Activated CD4-positive, alpha-beta memory T cell treated with anti-CD3 and anti-CD28 coated beads, Interleukin-2, amount 10 ng/mL, durations not matched to agents 7 days and 5 days (primary cell): ENCODE measurements around the gene TAC3. TPM values are rescaled to one million over a fixed set of nuclear protein-coding genes. Genes with fewer than 3 reads are reported as not detected.
"Not testable (repeated sequence)": the region's sequence is repeated elsewhere in the genome, so short reads cannot be mapped to it uniquely, and the experiment has no call there.

Source experiments
- CTCF ChIA-PET: fragments of 350-600 bp; sonication (Branson Sonifier 250); formaldehyde crosslinking; loops from one replicate; lab custom pipeline; 2021; ENCODE audit warnings: antibody characterized with exemption, inconsistent platforms; lab: Charles Lee
- POLR2A ChIA-PET: fragments of 350-600 bp; sonication (Branson Sonifier 250); formaldehyde crosslinking; loops from one replicate; lab custom pipeline; 2021; ENCODE audit warnings: antibody characterized with exemption; lab: Charles Lee
- DNase-seq: peaks from one replicate; pipeline ENCODE4 v3.0.0-alpha.2; 2020
- H3K27ac Mint-ChIP-seq: one replicate; pipeline ENCODE4 v1.8.0; 2021; ENCODE audit warnings: mild to moderate bottlenecking, mixed read lengths
- H3K27me3 Mint-ChIP-seq: one replicate; pipeline ENCODE4 v1.8.0; 2021; ENCODE audit warnings: mixed read lengths
- H3K36me3 Mint-ChIP-seq: one replicate; pipeline ENCODE4 v1.8.0; 2021; ENCODE audit warnings: low read depth, mixed read lengths
- H3K4me1 Mint-ChIP-seq: one replicate; pipeline ENCODE4 v1.8.0; 2021; ENCODE audit warnings: mixed read lengths
- H3K4me3 Mint-ChIP-seq: one replicate; pipeline ENCODE4 v1.8.0; 2021; ENCODE audit warnings: mild to moderate bottlenecking, mixed read lengths
- H3K9me3 Mint-ChIP-seq: one replicate; pipeline ENCODE4 v1.8.0; 2021; ENCODE audit warnings: mixed read lengths
- total RNA-seq, 2 experiments: library from RNA; stranded (reverse); gene quantifications; one replicate each; pipeline ENCODE4 v1.2.3, GENCODE V29; 2021

TAC3 gene
- total RNA-seq, 2 experiments from 2014 or later: not detected

DNA sequence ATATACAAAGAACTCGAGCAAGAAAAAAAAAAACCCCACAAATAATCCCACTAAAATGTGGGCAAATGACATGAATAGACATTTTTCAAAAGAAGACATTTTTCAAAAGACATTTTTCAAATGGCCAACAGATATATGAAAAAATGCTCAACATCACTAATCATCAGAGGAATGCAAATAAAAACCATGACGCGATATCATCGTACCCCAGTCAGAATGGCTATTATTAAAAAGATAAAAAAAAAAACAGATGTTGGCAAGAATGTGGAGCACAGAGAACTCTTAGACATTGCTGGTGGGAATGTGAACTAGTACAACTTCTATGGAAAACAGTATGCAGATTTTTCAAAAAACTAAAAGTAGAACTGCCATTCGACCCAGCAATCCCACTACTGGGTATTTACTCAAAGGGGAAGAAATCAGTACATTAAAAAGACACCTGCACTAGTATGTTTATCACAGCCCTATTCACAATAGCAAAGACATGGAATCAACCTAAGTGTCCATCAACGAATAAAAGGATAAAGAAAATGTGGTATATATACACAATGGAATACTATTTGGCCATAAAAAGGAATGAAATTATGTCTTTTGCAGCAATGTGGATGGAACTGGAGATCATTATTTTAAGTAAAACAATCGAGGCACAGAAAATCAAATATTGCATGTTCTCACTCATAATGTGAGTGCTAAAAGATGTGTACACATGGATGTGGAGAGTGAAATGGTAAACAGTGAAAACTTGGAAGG lies 26.3 kb downstream of the TAC3 start:
- no peak overlapping the region for H3K4me3 Mint-ChIP-seq
- POLR2A ChIA-PET: no interaction called here
- H3K27ac Mint-ChIP-seq: no peak overlapping the region
- CTCF ChIA-PET: interaction anchor here (0.8 to 5.0 kb wide), 5 partner anchors 10 to 233 kb away, joined by 3 to 53 read pairs (median 6); no protein-coding TSS in a partner anchor
- H3K36me3 Mint-ChIP-seq: no peaks in the 10 kb centered on the region
- no peaks in the 10 kb centered on the region for H3K9me3 Mint-ChIP-seq
- H3K27me3 Mint-ChIP-seq: peaks cover 6% of the 10 kb centered on the region
- peaks cover 25% of the 10 kb centered on the region for H3K4me1 Mint-ChIP-seq
- no peak for DNase-seq

- no peak overlapping the region for H3K27ac Mint-ChIP-seq
- ChIA-PET POLR2A (interaction anchor here (1.0 kb wide), 1 partner anchor 11 kb away, joined by 3 read pairs; no protein-coding TSS in a partner anchor), CTCF (interaction anchor here (1.0 to 5.0 kb wide), 11 partner anchors 12 to 235 kb away, joined by 3 to 53 read pairs (median 5); partner anchors contain the start of genes HSD17B6 and ZBTB39)
- no peaks in the 10 kb centered on the region for H3K36me3 Mint-ChIP-seq
- no peak for DNase-seq
- no peaks in the 10 kb centered on the region for H3K9me3 Mint-ChIP-seq
- H3K4me1 Mint-ChIP-seq: peaks cover 25% of the 10 kb centered on the region
- no peak overlapping the region for H3K4me3 Mint-ChIP-seq
- H3K27me3 Mint-ChIP-seq: peaks cover 6% of the 10 kb centered on the region
Measured at GRCh38 chr12:56988207-56988739, 28.1 kb downstream of the TAC3 start.

GRCh38 chr12:56987551-56988053 lies 28.7 kb downstream of the TAC3 start:
- DNase-seq: peak; percentile 78
- POLR2A ChIA-PET: interaction anchor here (1.0 kb wide), 1 partner anchor 11 kb away, joined by 3 read pairs; no protein-coding TSS in a partner anchor
- Mint-ChIP-seq H3K27ac (no peak overlapping the region), H3K36me3 (no peaks in the 10 kb centered on the region), H3K4me3 (no peak overlapping the region), H3K27me3 (peaks cover 6% of the 10 kb centered on the region), H3K9me3 (no peaks in the 10 kb centered on the region), H3K4me1 (peaks cover 23% of the 10 kb centered on the region)
- CTCF ChIA-PET: interaction anchor here (0.6 to 5.0 kb wide), 11 partner anchors 11 to 297 kb away, joined by 3 to 53 read pairs (median 5); partner anchors contain the start of genes HSD17B6 and ZBTB39

DNA sequence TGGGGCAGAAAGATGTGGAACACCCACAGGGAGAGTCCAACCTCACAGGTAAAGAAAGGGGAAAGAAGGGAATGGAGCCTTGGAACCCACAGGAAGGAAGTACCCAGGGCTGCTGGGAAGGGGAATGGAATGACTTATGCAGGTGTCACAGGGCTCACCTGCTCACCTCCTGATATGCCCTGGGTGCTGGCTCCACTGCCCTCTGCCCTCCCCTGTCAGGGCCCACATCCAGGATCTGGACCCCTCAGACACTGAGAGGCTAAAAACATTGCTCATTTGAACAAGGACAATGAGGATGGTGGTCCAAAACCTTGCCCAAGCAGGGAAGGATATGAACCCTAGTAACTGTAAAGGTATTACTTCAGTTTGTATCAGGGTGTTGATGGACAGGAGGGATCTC lies 29.3 kb downstream of the TAC3 start:
- Mint-ChIP-seq H3K27me3 (peaks cover 6% of the 10 kb centered on the region), H3K4me1 (peaks cover 22% of the 10 kb centered on the region), H3K4me3 (no peak overlapping the region), H3K9me3 (no peaks in the 10 kb centered on the region), H3K36me3 (no peaks in the 10 kb centered on the region), H3K27ac (no peak overlapping the region)
- no peak for DNase-seq
- ChIA-PET CTCF (interaction anchor here (0.6 to 5.0 kb wide), 9 partner anchors 10 to 296 kb away, joined by 3 to 53 read pairs (median 5); partner anchors contain the start of gene HSD17B6), POLR2A (interaction anchor here (1.0 kb wide), 1 partner anchor 12 kb away, joined by 3 read pairs; no protein-coding TSS in a partner anchor)

GRCh38 chr12:56985714-56986113 lies 30.6 kb downstream of the TAC3 start:
- CTCF ChIA-PET: interaction anchor here (0.5 to 5.0 kb wide), 6 partner anchors 14 to 228 kb away, joined by 3 to 53 read pairs (median 3); no protein-coding TSS in a partner anchor
- not testable (repeated sequence) for H3K9me3 Mint-ChIP-seq, DNase-seq

GRCh38 chr12:56983386-56983785 lies 32.9 kb downstream of the TAC3 start:
- POLR2A ChIA-PET: no interaction called here
- CTCF ChIA-PET: no interaction called here
- peaks cover 6% of the 10 kb centered on the region for H3K4me1 Mint-ChIP-seq
- H3K27me3 Mint-ChIP-seq: peaks cover 3% of the 10 kb centered on the region
- no peak for DNase-seq
- H3K9me3 Mint-ChIP-seq: no peaks in the 10 kb centered on the region
- H3K4me3 Mint-ChIP-seq: no peak overlapping the region
- H3K27ac Mint-ChIP-seq: no peak overlapping the region
- H3K36me3 Mint-ChIP-seq: no peaks in the 10 kb centered on the region

More at GRCh38 chr12:56985714-56986113, 30.6 kb downstream of the TAC3 start:
- H3K4me3 Mint-ChIP-seq, POLR2A ChIA-PET, H3K27ac Mint-ChIP-seq, H3K36me3 Mint-ChIP-seq, H3K27me3 Mint-ChIP-seq: not testable (repeated sequence)
- peaks cover 12% of the 10 kb centered on the region for H3K4me1 Mint-ChIP-seq

GRCh38 chr12:56982578-56983236 lies 33.6 kb downstream of the TAC3 start:
- POLR2A ChIA-PET, H3K4me3 Mint-ChIP-seq, H3K4me1 Mint-ChIP-seq, H3K36me3 Mint-ChIP-seq, H3K27ac Mint-ChIP-seq, H3K9me3 Mint-ChIP-seq, H3K27me3 Mint-ChIP-seq, CTCF ChIA-PET, DNase-seq: not testable (repeated sequence)

DNA sequence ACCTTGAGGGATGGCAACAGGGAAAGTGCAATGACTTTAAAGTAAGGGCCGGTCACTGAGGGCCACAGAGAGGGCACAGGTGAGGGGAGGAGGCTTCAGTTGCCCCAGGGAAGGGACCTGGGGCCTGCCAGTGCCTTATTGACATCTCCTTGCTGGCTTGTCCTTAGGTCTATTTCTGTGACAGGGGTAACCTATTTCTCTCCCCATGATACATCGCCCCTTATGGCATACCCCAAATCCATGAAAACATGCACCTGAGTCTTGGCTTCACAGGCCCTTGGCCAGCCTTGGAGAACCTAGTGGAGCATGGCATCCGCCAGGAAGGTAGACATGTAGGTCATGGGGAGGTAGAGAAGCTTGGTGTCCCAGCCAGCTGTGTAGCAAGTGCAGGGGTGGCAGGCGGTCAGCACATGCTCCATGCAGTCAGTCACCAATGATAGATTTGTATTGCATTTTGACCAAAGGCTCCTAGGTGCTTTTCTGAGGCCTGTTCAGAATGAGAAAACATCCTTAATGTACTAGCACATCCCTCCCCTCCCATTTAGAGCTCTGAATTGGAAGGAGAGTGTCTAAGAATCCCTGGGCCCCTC lies 35.3 kb downstream of the TAC3 start:
- ChIA-PET CTCF (interaction anchor here (1.0 kb wide), 1 partner anchor 224 kb away, joined by 3 read pairs; no protein-coding TSS in a partner anchor), POLR2A (no interaction called here)
- no peaks in the 10 kb centered on the region for H3K36me3 Mint-ChIP-seq

DNA sequence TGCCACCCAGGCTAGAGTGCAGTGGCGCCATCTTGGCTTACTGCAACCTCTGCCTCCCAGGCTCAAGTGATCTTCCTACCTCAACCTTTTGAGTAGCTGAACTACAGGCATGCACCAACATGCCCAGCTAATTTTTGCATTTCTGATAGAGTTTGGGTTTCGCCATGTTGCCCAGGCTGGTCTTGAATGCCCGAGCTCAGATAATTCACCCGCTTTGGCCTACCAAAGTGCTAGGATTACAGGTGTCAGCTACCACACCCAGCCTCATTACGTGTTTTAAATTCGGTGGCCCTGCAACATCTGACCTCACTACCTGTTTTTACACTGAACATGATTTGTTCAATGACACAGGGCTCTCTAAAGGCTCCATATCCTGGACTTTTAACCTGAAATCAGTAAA lies 36.1 kb downstream of the TAC3 start:
- ChIA-PET CTCF (no interaction called here), POLR2A (no interaction called here)
- H3K27ac Mint-ChIP-seq: no peak overlapping the region
- no peaks in the 10 kb centered on the region for H3K9me3 Mint-ChIP-seq
- H3K4me1 Mint-ChIP-seq: no peaks in the 10 kb centered on the region
- H3K4me3 Mint-ChIP-seq: no peak overlapping the region
- DNase-seq: no peak
- no peaks in the 10 kb centered on the region for H3K36me3 Mint-ChIP-seq
- no peaks in the 10 kb centered on the region for H3K27me3 Mint-ChIP-seq

More for the DNA sequence above, 35.3 kb downstream of the TAC3 start:
- H3K4me3 Mint-ChIP-seq: no peak overlapping the region
- peaks cover 1% of the 10 kb centered on the region for H3K4me1 Mint-ChIP-seq
- no peak for DNase-seq
- H3K27ac Mint-ChIP-seq: no peak overlapping the region
- H3K9me3 Mint-ChIP-seq: no peaks in the 10 kb centered on the region
- H3K27me3 Mint-ChIP-seq: no peaks in the 10 kb centered on the region

DNA sequence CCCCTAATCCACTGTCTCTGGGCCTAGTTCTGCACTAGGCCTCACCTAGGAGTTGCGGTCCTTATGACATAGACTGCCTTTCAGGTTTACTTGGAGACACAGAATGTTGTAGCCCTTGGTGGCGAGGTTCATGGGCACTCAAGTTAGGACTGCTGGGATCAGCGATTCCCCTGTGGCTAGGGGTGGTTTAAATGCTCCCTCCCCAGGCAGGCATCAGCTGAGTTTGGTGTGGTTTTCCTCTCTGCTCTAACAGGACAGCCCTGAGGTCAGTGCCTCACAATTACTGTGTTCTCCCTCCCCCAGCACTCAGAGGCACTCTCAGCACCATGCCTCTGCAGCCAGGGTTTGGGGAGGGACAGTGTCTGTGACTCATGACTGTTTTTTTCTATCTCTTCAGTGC lies 36.7 kb downstream of the TAC3 start:
- CTCF ChIA-PET: no interaction called here
- no peak for DNase-seq
- H3K4me1 Mint-ChIP-seq: no peaks in the 10 kb centered on the region
- H3K27ac Mint-ChIP-seq: no peak overlapping the region
- no peaks in the 10 kb centered on the region for H3K36me3 Mint-ChIP-seq
- no peaks in the 10 kb centered on the region for H3K27me3 Mint-ChIP-seq
- H3K4me3 Mint-ChIP-seq: no peak overlapping the region
- POLR2A ChIA-PET: no interaction called here
- H3K9me3 Mint-ChIP-seq: no peaks in the 10 kb centered on the region

GRCh38 chr12:56978397-56979138 lies 37.8 kb downstream of the TAC3 start:
- CTCF ChIA-PET: no interaction called here
- Mint-ChIP-seq H3K36me3 (no peaks in the 10 kb centered on the region), H3K4me1 (no peaks in the 10 kb centered on the region), H3K27me3 (no peaks in the 10 kb centered on the region), H3K4me3 (no peak overlapping the region), H3K27ac (no peak overlapping the region), H3K9me3 (no peaks in the 10 kb centered on the region)
- POLR2A ChIA-PET: no interaction called here
- no peak for DNase-seq

GRCh38 chr12:56977361-56977760 lies 39.0 kb downstream of the TAC3 start:
- H3K36me3 Mint-ChIP-seq, H3K4me3 Mint-ChIP-seq, CTCF ChIA-PET, H3K4me1 Mint-ChIP-seq, H3K9me3 Mint-ChIP-seq, H3K27me3 Mint-ChIP-seq, H3K27ac Mint-ChIP-seq, POLR2A ChIA-PET, DNase-seq: not testable (repeated sequence)
